NT2/D1 (cell line): ENCODE results near the gene CHN2.

Experiments
- DNase-seq: peaks from one replicate; pipeline ENCODE4 v3.0.0-alpha.2; 2011; ENCODE audit warnings: low read depth, low spot score
- H3K27me3 ChIP-seq: 2 replicates; pipeline ENCODE4 v1.6.0; 2011; ENCODE audit warnings: mild to moderate bottlenecking; ENCODE audit not compliant: insufficient read length, insufficient read depth
- H3K36me3 ChIP-seq: 2 replicates; pipeline ENCODE4 v1.6.1; 2011; ENCODE audit warnings: mild to moderate bottlenecking, low read length, mixed read lengths; ENCODE audit not compliant: insufficient read depth, insufficient read length
- H3K4me1 ChIP-seq: 2 replicates; pipeline ENCODE4 v1.5.1; 2011; ENCODE audit not compliant: insufficient read depth, insufficient read length
- H3K4me3 ChIP-seq: 2 replicates; pipeline ENCODE4 v1.5.1; 2011; ENCODE audit warnings: low read depth; ENCODE audit not compliant: insufficient read length
- H3K9ac ChIP-seq: 2 replicates; pipeline ENCODE4 v1.6.0; 2011; ENCODE audit warnings: low read depth; ENCODE audit not compliant: insufficient read length
- H3K9me3 ChIP-seq: 2 replicates; pipeline ENCODE4 v1.5.1; 2011; ENCODE audit warnings: mild to moderate bottlenecking, low read length; ENCODE audit not compliant: insufficient read depth
- SUZ12 ChIP-seq: IDR thresholded peaks from 2 replicates; pipeline ENCODE4 v1.6.1; 2011; ENCODE audit not compliant: insufficient read length, insufficient read depth; ENCODE audit errors: extremely low read depth
- YY1 ChIP-seq: IDR thresholded peaks from 2 replicates; pipeline ENCODE4 v1.6.1; 2011; ENCODE audit not compliant: insufficient read length, insufficient read depth
- ZNF274 ChIP-seq: IDR thresholded peaks from 2 replicates; pipeline ENCODE4 v1.6.1; 2011; ENCODE audit warnings: mild to moderate bottlenecking, low read depth, low read length

Gene CHN2

GRCh38 chr7:29296421-29296820 lies 101.8 kb downstream of the CHN2 start:
- DNase-seq, result peak; percentile 65
- no peaks in the 10 kb centered on the region for H3K27me3 ChIP-seq
- no peak overlapping the region for H3K9ac ChIP-seq
- H3K4me3 ChIP-seq, result no peak overlapping the region
- peaks cover 9% of the 10 kb centered on the region for H3K4me1 ChIP-seq
- no peaks in the 10 kb centered on the region for H3K9me3 ChIP-seq
- no peaks in the 10 kb centered on the region for H3K36me3 ChIP-seq
- TF ChIP-seq ZNF274 (no peak), YY1 (no peak), SUZ12 (no peak)

- Histone ChIP-seq H3K4me1 (peaks cover 9% of the 10 kb centered on the region), H3K36me3 (no peaks in the 10 kb centered on the region), H3K4me3 (no peak overlapping the region), H3K9me3 (no peaks in the 10 kb centered on the region), H3K27me3 (no peaks in the 10 kb centered on the region), H3K9ac (no peak overlapping the region)
- TF ChIP-seq ZNF274, result no peak
- no peak for TF ChIP-seq SUZ12
- TF ChIP-seq YY1, result no peak
- DNase-seq, result peak; percentile 57
These were observed 102.8 kb downstream of the CHN2 start for GRCh38 chr7:29297194-29297890.

- H3K27me3 ChIP-seq, result no peaks in the 10 kb centered on the region
- no peak overlapping the region for H3K4me3 ChIP-seq
- H3K9me3 ChIP-seq, result no peaks in the 10 kb centered on the region
- H3K4me1 ChIP-seq, result peaks cover 9% of the 10 kb centered on the region
- H3K36me3 ChIP-seq, result no peaks in the 10 kb centered on the region
- no peak for TF ChIP-seq SUZ12
- TF ChIP-seq ZNF274, result no peak
- TF ChIP-seq YY1, result no peak
- DNase-seq, result no peak
- H3K9ac ChIP-seq, result no peak overlapping the region
These were observed 104.5 kb downstream of the CHN2 start for GRCh38 chr7:29299086-29299485.

- Histone ChIP-seq H3K36me3 (no peaks in the 10 kb centered on the region), H3K9me3 (no peaks in the 10 kb centered on the region), H3K9ac (no peak overlapping the region), H3K4me1 (peaks cover 9% of the 10 kb centered on the region), H3K27me3 (no peaks in the 10 kb centered on the region), H3K4me3 (no peak overlapping the region)
- no peak for TF ChIP-seq YY1
- TF ChIP-seq ZNF274, result no peak
- TF ChIP-seq SUZ12, result no peak
- no peak for DNase-seq
These were observed 105.5 kb downstream of the CHN2 start for GRCh38 chr7:29300026-29300480.

- no peaks in the 10 kb centered on the region for H3K36me3 ChIP-seq
- peaks cover 9% of the 10 kb centered on the region for H3K4me1 ChIP-seq
- no peaks in the 10 kb centered on the region for H3K9me3 ChIP-seq
- TF ChIP-seq ZNF274, result no peak
- no peak for TF ChIP-seq SUZ12
- no peak for TF ChIP-seq YY1
- DNase-seq, result no peak
- H3K4me3 ChIP-seq, result no peak overlapping the region
- no peak overlapping the region for H3K9ac ChIP-seq
- no peaks in the 10 kb centered on the region for H3K27me3 ChIP-seq
These were observed 106.1 kb downstream of the CHN2 start for GRCh38 chr7:29300649-29301048.

GRCh38 chr7:29302666-29303395 lies 108.3 kb downstream of the CHN2 start:
- TF ChIP-seq YY1, result no peak
- no peak for TF ChIP-seq ZNF274
- TF ChIP-seq SUZ12, result no peak
- DNase-seq, result no peak
- Histone ChIP-seq H3K9me3 (no peaks in the 10 kb centered on the region), H3K4me3 (no peak overlapping the region), H3K4me1 (peaks cover 3% of the 10 kb centered on the region), H3K27me3 (no peaks in the 10 kb centered on the region), H3K36me3 (no peaks in the 10 kb centered on the region), H3K9ac (no peak overlapping the region)

GRCh38 chr7:29304756-29305155 lies 110.2 kb downstream of the CHN2 start:
- H3K36me3 ChIP-seq, result no peaks in the 10 kb centered on the region
- H3K27me3 ChIP-seq, result no peaks in the 10 kb centered on the region
- peaks cover 3% of the 10 kb centered on the region for H3K4me1 ChIP-seq
- no peak overlapping the region for H3K9ac ChIP-seq
- no peaks in the 10 kb centered on the region for H3K9me3 ChIP-seq
- no peak overlapping the region for H3K4me3 ChIP-seq
- TF ChIP-seq ZNF274, result no peak
- TF ChIP-seq YY1, result no peak
- no peak for TF ChIP-seq SUZ12
- peak; percentile 35 for DNase-seq
